NCI-H1417 (cell line): ENCODE data around the gene RHOH.
A peak's percentile ranks its signal among the peaks of the same experiment; 100 is the strongest.

ENCODE experiments used
- DNase-seq, 3 experiments: peaks; one replicate each; lab custom pipeline; 2025; lab: John Stamatoyannopoulos, UW

The RHOH gene

GRCh38 chr4:40238008-40238699 is 41.3 kb downstream of the RHOH start:
- no peak for DNase-seq

- DNase-seq = peak in 1 of 3 experiments; percentile 36
These were observed 42.1 kb downstream of the RHOH start for GRCh38 chr4:40238700-40239548.

GRCh38 chr4:40240040-40240653 is 43.3 kb downstream of the RHOH start:
- DNase-seq = no peak

DNA sequence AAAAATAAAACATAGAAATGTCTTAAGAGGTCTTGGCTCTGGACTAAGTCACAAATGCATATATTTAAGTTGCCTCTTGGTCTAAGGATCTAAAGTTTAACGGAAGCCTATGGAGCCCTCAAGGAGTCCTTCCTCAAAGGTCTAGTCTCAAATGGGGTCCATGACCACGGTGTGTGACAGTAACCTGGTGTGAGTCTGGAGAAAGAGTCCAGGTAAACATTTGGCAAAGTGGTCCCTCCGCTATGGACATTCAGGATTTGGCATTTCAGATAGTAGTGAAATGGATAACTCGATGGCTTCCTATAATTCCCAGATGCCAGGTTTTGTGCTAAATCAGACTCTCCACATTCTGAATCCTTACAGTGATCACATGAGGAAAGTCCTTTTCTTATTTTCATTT is 44.2 kb downstream of the RHOH start:
- no peak for DNase-seq

GRCh38 chr4:40241941-40242340 is 45.1 kb downstream of the RHOH start:
- no peak for DNase-seq

DNA sequence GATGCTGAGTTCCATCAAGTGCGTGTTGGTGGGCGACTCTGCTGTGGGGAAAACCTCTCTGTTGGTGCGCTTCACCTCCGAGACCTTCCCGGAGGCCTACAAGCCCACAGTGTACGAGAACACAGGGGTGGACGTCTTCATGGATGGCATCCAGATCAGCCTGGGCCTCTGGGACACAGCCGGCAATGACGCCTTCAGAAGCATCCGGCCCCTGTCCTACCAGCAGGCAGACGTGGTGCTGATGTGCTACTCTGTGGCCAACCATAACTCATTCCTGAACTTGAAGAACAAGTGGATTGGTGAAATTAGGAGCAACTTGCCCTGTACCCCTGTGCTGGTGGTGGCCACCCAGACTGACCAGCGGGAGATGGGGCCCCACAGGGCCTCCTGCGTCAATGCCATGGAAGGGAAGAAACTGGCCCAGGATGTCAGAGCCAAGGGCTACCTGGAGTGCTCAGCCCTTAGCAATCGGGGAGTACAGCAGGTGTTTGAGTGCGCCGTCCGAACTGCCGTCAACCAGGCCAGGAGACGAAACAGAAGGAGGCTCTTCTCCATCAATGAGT is 46.6 kb downstream of the RHOH start:
- DNase-seq = no peak

- DNase-seq = no peak
These were observed 47.8 kb downstream of the RHOH start for GRCh38 chr4:40244606-40245005.

GRCh38 chr4:40245550-40245949 is 48.7 kb downstream of the RHOH start:
- peak in 1 of 3 experiments; percentile 8 for DNase-seq

- no peak for DNase-seq
These were observed 49.4 kb downstream of the RHOH start for GRCh38 chr4:40246011-40246900.

GRCh38 chr4:40246938-40247337 is 50.1 kb downstream of the RHOH start:
- no peak for DNase-seq

DNA sequence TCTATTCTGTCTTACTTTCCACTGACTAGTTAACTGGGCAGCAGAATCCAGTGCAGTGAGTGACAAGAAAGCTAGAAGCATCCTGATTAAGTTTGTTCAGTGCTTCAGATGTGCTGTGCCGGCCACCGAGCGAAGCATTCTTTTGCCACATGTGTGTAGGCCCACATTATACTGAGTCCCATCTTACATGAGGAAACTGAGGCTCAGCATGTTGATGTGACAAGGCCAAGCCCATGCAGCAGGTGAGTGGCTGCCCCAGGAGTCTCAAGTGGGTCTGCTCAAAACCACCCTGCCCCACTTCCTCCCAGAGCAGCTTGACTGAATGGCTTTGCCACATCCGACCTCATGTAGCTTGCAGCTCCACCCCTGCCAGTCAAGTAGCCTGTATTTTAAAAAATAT is 50.5 kb downstream of the RHOH start:
- no peak for DNase-seq

- DNase-seq = peak in 1 of 3 experiments; percentile 20
These were observed 54.5 kb downstream of the RHOH start for GRCh38 chr4:40251366-40251765.

GRCh38 chr4:40253906-40254305 is 57.1 kb downstream of the RHOH start:
- DNase-seq = no peak

GRCh38 chr4:40254608-40255392 is 58.0 kb downstream of the RHOH start:
- peak in 1 of 3 experiments; percentile 13 for DNase-seq

GRCh38 chr4:40255393-40256281 is 58.8 kb downstream of the RHOH start:
- no peak for DNase-seq

DNA sequence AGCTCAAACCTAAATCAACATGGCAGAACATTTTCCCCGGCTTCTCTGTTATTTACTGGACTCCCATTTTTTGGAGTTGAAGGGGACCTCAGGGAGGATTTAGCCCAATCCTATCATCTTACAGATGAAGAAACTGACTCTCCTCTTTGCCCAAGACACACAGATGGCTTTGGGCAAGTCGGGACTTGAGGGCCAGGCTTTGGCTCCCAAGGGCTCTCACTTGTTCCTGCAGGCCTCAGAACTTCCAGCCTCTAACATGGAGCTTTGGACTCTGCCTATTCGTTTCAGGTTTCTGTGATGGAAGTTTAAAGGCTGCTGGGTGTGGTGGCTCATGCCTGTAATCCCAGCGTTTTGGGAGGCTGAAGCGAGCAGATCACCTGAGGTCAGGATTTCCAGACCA is 59.5 kb downstream of the RHOH start:
- no peak for DNase-seq

DNA sequence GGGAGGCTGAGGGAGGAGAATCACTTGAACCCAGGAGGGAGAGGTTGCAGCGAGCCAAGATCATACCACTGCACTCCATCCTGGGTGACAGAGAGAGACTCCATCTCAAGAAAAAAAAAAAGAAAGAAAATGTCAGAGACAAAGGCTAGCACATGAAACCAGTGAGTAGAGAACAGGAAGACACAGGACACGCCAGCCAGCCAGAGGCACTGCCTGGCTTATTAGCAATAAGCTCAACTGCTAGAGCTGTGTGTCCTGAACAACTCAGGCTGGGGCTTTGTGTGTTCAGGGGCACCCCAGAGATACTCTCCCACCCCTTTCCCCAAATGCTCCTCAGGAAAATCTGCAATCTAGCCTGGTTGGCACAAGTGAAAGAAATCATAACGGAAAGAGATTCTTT is 60.0 kb downstream of the RHOH start:
- no peak for DNase-seq

- no peak for DNase-seq
These were observed 61.8 kb downstream of the RHOH start for GRCh38 chr4:40258627-40259026.

DNA sequence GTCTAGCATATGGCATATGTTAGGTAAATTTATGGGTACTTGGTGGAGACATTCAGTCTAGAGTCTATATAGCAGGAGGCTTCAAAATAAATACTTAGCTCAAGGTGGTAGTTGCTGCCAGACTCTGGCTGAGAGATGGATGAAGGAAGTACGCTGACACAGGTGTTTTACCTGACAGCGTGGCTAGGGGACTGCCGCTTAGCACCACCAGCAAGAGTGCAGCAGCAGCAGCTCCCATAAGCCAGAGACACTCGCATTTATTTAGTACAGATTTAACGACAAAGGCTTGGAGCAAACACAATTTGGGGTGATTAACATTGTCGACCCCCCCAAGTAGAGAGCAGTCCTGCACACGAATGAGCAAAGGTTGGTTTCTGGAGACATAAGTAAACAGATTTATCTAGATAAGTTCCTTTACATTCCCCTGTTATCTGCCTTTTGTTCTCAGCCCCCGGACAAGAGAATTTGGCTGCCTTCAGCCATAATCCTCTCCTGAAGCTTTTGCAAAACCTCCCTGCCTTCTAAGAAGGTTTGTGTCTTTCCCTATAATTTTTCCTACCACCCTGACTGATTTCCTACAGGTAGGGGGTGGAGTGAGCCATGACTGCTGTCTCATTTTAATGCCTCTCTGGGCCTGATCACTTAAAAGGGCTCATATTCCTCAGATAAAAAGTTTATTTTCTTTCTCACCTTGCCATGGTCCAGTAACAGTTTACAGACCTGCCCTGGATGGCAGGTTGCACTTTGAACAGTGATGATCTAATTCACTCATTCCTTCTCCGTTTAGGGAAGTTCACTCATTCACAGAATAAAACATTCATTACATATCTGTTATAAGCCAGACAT is 64.6 kb downstream of the RHOH start:
- DNase-seq = no peak
